Stimulated activated CD4-positive, alpha-beta T cell treated with anti-CD3 and anti-CD28 coated beads, Interleukin-1b, Interleukin-23, amount 100 ng/mL, for 48 hours (primary cell): ENCODE results near the gene GAD1.

Experiments
- DNase-seq: peaks from one replicate; pipeline ENCODE4 v3.0.0-alpha.2; 2020

Gene GAD1

DNA sequence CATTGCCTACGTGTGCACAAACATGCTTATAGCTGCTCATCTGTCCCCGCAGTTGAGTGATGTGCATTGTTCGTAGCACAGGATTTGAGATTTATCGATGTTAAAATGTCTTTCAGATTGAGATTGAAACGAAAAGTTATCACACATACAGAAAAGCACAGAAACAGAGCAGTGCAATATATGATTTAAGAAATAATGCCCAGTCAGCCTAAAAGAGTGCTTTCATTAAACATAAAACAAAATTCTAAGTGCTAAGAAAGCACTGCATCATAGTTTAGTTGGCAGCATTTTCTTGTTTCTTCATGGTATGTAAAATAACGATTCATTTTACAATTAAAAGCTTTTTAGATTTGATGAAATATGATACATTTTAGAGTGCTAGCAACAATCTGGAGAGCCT lies 80.4 kb downstream of the GAD1 start:
- DNase-seq, result no peak

DNA sequence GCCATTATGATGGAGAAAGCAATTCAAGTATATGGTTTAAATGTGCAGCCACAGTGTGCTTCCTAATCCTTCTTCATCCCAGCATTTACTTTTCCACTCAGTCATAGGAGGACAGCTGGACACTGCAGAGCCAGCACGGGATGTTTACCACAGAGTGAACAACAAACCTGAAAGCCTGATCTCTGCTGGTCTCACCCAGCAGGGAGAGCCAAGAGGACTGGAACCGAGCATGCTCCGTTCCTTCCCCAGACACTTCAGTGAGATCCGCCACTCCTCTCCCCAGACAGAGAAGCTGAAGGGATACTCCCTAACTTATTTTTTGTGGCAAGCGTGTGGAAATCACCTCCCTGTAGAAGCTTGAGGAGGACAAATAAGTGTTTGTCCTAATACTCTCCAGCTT lies 89.2 kb downstream of the GAD1 start:
- DNase-seq, result no peak
